HFFc6 (cell line): Measurements from ENCODE around the gene PCDHB14. TPM values are rescaled to one million over a fixed set of nuclear protein-coding genes. Genes with fewer than 3 reads are reported as not detected.
"Not testable (repeated sequence)": the region's sequence is repeated elsewhere in the genome, so short reads cannot be mapped to it uniquely, and the experiment has no call there.

Experiments used
- DNase-seq: peaks from one replicate; pipeline ENCODE4 v3.0.0-alpha.2; 2018
- H3K27ac Mint-ChIP-seq: 2 replicates; pipeline ENCODE4 v1.8.0; 2020; ENCODE audit warnings: mild to moderate bottlenecking, mixed read lengths
- H3K27me3 Mint-ChIP-seq: 2 replicates; pipeline ENCODE4 v1.8.0; 2021; ENCODE audit warnings: mild to moderate bottlenecking, moderate library complexity, mixed read lengths; ENCODE audit not compliant: insufficient read depth
- H3K36me3 Mint-ChIP-seq: 2 replicates; pipeline ENCODE4 v1.8.0; 2021; ENCODE audit warnings: low read depth, mixed read lengths
- H3K4me1 Mint-ChIP-seq: 2 replicates; pipeline ENCODE4 v1.8.0; 2020; ENCODE audit warnings: low read depth, mixed read lengths
- H3K4me3 Mint-ChIP-seq: 2 replicates; pipeline ENCODE4 v1.8.0; 2020; ENCODE audit warnings: mild to moderate bottlenecking, moderate library complexity, mixed read lengths
- H3K9me3 Mint-ChIP-seq: 2 replicates; pipeline ENCODE4 v1.8.0; 2020; ENCODE audit warnings: mild to moderate bottlenecking, mixed read lengths
- total RNA-seq, 6 experiments: library from RNA; stranded (reverse); fragmentation: NEBNext Ultra II Directional; extraction: Animal tissue kit (Norgen Biotek cat#: 25700); gene quantifications; 2 replicates in 1 of 6; 3 replicates in 5 of 6; pipeline ENCODE4 v1.2.3, GENCODE V29; 2021
- TF ChIP-seq, protein P1 (sequence below): fragments of 200-600 bp; sonication (generic); IDR thresholded peaks from 2 replicates; pipeline ENCODE4 v1.5.0; 2021; ENCODE audit warnings: antibody characterized with exemption, mild to moderate bottlenecking

Gene PCDHB14
- total RNA-seq, 6 experiments from 2014 or later, result 1.8 to 3.5 (median 2.7) TPM

DNA sequence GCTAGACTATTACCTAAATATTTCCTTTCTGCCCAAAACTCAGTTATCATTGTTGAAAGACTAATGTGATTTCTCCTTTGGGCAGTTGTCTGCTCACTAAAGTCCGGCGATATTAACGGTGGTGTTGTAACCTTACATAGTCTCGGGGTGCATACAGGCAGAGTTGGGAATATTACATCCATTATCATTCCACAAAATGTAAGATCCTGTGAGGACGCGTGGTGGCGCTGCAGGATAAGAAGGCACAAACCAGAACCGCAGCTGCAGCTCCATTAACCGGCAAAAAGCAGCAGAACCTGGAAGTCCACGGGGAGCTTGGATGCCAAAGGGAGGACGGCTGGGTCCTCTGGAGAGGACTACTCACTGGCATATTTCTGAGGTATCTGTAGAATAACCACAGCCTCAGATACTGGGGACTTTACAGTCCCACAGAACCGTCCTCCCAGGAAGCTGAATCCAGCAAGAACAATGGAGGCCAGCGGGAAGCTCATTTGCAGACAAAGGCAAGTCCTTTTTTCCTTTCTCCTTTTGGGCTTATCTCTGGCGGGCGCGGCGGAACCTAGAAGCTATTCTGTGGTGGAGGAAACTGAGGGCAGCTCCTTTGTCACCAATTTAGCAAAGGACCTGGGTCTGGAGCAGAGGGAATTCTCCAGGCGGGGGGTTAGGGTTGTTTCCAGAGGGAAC lies 9.3 kb upstream of the PCDHB14 start, which contains the start of gene PCDHB13:
Gene PCDHB13 (plus strand): TSS at position 264 of the 684 bp plus-strand sequence. CDS start 205 bp downstream, at position 469.
- Mint-ChIP-seq H3K36me3 (peaks cover 19% of the 10 kb centered on the region), H3K4me3 (peak within 1 kb of the TSS; percentile 78), H3K9me3 (peaks cover 35% of the 10 kb centered on the region), H3K4me1 (peaks cover 14% of the 10 kb centered on the region)
- TF ChIP-seq, protein P1, sequence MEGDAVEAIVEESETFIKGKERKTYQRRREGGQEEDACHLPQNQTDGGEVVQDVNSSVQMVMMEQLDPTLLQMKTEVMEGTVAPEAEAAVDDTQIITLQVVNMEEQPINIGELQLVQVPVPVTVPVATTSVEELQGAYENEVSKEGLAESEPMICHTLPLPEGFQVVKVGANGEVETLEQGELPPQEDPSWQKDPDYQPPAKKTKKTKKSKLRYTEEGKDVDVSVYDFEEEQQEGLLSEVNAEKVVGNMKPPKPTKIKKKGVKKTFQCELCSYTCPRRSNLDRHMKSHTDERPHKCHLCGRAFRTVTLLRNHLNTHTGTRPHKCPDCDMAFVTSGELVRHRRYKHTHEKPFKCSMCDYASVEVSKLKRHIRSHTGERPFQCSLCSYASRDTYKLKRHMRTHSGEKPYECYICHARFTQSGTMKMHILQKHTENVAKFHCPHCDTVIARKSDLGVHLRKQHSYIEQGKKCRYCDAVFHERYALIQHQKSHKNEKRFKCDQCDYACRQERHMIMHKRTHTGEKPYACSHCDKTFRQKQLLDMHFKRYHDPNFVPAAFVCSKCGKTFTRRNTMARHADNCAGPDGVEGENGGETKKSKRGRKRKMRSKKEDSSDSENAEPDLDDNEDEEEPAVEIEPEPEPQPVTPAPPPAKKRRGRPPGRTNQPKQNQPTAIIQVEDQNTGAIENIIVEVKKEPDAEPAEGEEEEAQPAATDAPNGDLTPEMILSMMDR, result peak; percentile 76
- not testable (repeated sequence) for H3K27me3 Mint-ChIP-seq, H3K27ac Mint-ChIP-seq
- peak; percentile 60 for DNase-seq

DNA sequence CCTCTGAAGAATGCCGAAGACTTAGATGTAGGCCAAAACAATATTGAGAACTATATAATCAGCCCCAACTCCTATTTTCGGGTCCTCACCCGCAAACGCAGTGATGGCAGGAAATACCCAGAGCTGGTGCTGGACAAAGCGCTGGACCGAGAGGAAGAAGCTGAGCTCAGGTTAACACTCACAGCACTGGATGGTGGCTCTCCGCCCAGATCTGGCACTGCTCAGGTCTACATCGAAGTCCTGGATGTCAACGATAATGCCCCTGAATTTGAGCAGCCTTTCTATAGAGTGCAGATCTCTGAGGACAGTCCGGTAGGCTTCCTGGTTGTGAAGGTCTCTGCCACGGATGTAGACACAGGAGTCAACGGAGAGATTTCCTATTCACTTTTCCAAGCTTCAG lies 8.6 kb upstream of the PCDHB14 start:
- not testable (repeated sequence) for H3K27ac Mint-ChIP-seq

DNA sequence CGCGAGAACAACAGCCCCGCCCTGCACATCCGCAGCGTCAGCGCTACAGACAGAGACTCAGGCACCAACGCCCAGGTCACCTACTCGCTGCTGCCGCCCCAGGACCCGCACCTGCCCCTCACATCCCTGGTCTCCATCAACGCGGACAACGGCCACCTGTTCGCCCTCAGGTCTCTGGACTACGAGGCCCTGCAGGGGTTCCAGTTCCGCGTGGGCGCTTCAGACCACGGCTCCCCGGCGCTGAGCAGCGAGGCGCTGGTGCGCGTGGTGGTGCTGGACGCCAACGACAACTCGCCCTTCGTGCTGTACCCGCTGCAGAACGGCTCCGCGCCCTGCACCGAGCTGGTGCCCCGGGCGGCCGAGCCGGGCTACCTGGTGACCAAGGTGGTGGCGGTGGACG lies 7.6 kb upstream of the PCDHB14 start:
- H3K27ac Mint-ChIP-seq, H3K4me3 Mint-ChIP-seq, DNase-seq, H3K27me3 Mint-ChIP-seq, H3K4me1 Mint-ChIP-seq: not testable (repeated sequence)
- Mint-ChIP-seq H3K36me3 (peaks cover 16% of the 10 kb centered on the region), H3K9me3 (peaks cover 38% of the 10 kb centered on the region)

More for the DNA sequence above, 8.6 kb upstream of the PCDHB14 start:
- H3K27me3 Mint-ChIP-seq, H3K4me1 Mint-ChIP-seq, DNase-seq: not testable (repeated sequence)
- Mint-ChIP-seq H3K9me3 (peaks cover 38% of the 10 kb centered on the region), H3K36me3 (peaks cover 21% of the 10 kb centered on the region), H3K4me3 (peak overlapping the region; percentile 72)

DNA sequence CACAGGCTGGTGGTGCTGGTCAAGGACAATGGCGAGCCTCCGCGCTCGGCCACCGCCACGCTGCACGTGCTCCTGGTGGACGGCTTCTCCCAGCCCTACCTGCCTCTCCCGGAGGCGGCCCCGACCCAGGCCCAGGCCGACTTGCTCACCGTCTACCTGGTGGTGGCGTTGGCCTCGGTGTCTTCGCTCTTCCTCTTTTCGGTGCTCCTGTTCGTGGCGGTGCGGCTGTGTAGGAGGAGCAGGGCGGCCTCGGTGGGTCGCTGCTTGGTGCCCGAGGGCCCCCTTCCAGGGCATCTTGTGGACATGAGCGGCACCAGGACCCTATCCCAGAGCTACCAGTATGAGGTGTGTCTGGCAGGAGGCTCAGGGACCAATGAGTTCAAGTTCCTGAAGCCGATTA lies 7.1 kb upstream of the PCDHB14 start:
- Mint-ChIP-seq H3K9me3 (peaks cover 38% of the 10 kb centered on the region), H3K36me3 (peaks cover 16% of the 10 kb centered on the region)
- DNase-seq, H3K27ac Mint-ChIP-seq, H3K27me3 Mint-ChIP-seq, H3K4me3 Mint-ChIP-seq, H3K4me1 Mint-ChIP-seq: not testable (repeated sequence)

DNA sequence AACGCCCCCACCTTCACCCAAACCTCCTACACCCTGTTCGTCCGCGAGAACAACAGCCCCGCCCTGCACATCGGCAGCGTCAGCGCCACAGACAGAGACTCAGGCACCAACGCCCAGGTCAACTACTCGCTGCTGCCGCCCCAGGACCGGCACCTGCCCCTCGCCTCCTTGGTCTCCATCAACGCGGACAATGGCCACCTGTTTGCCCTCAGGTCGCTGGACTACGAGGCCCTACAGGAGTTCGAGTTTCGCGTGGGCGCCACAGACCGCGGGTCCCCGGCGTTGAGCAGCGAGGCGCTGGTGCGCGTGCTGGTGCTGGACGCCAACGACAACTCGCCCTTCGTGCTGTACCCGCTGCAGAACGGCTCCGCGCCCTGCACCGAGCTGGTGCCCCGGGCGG lies 1.7 kb downstream of the PCDHB14 start:
- H3K27ac Mint-ChIP-seq, result not testable (repeated sequence)
- peaks cover 20% of the 10 kb centered on the region for H3K9me3 Mint-ChIP-seq
- H3K4me3 Mint-ChIP-seq, result peak overlapping the region; percentile 34; the same call in 1 of the 2 replicates

DNA sequence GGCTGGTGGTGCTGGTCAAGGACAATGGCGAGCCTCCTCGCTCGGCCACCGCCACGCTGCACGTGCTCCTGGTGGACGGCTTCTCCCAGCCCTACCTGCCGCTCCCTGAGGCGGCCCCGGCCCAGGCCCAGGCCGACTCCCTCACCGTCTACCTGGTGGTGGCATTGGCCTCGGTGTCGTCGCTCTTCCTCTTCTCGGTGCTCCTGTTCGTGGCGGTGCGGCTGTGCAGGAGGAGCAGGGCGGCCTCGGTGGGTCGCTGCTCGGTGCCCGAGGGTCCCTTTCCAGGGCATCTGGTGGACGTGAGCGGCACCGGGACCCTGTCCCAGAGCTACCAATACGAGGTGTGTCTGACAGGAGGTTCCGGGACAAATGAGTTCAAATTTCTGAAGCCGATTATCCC lies 2.3 kb downstream of the PCDHB14 start:
- not testable (repeated sequence) for H3K4me3 Mint-ChIP-seq, H3K27me3 Mint-ChIP-seq, H3K36me3 Mint-ChIP-seq, DNase-seq, H3K27ac Mint-ChIP-seq
- Mint-ChIP-seq H3K4me1 (peaks cover 12% of the 10 kb centered on the region), H3K9me3 (peaks cover 16% of the 10 kb centered on the region)

More for the DNA sequence above, 1.7 kb downstream of the PCDHB14 start:
- peaks cover 12% of the 10 kb centered on the region for H3K4me1 Mint-ChIP-seq
- not testable (repeated sequence) for H3K36me3 Mint-ChIP-seq, DNase-seq, H3K27me3 Mint-ChIP-seq

DNA sequence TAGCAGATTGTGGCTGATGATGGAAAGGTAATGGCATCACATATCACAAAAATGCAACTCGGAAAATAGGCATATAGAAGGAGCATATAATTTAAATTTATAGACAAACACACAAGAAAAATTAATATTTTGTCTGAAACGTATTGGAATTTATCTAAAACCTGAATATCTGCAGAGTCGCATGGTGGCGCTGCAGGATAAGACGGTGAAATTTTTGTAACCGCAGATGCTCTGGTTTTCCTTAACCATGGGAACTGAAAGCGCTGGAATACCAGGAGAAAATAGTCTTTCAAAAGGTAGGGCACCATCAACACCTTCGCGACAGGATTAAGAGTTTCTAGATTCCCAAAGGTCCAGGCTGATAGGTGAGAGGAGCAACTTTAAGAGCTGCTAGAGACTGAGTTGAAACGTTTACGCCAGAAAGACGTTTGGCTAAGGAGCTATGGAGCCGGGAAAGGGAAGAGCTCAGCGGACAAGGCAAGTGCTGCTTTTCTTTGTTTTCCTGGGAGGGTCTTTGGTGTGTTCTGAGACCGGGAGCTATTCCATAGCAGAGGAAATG lies 11.0 kb downstream of the PCDHB14 start:
- Mint-ChIP-seq H3K4me1 (no peaks in the 10 kb centered on the region), H3K27ac (peak overlapping the region; percentile 35), H3K36me3 (peaks cover 11% of the 10 kb centered on the region), H3K9me3 (peaks cover 41% of the 10 kb centered on the region), H3K27me3 (peaks cover 5% of the 10 kb centered on the region), H3K4me3 (peak overlapping the region; percentile 88)
- TF ChIP-seq, protein P1, result peak; percentile 78
- peak; percentile 9 for DNase-seq

DNA sequence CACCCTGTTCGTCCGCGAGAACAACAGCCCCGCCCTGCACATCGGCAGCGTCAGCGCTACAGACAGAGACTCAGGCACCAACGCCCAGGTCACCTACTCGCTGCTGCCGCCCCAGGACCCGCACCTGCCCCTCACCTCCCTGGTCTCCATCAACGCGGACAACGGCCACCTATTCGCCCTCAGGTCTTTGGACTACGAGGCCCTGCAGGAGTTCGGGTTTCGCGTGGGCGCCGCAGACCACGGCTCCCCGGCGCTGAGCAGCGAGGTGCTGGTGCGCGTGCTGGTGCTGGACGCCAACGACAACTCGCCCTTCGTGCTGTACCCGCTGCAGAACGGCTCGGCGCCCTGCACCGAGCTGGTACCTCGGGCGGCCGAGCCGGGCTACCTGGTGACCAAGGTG lies 12.8 kb downstream of the PCDHB14 start:
- H3K27me3 Mint-ChIP-seq, H3K4me3 Mint-ChIP-seq, DNase-seq, H3K27ac Mint-ChIP-seq, H3K4me1 Mint-ChIP-seq: not testable (repeated sequence)
- Mint-ChIP-seq H3K9me3 (peaks cover 58% of the 10 kb centered on the region), H3K36me3 (peaks cover 17% of the 10 kb centered on the region)
